HG03442 (cell line): ENCODE results near the gene ZW10.

Experiments
- ATAC-seq: cut with Tn5 transposase; IDR thresholded peaks from one replicate; pipeline ENCODE4 v1.9.1; 2021; ENCODE audit warnings: mild to moderate bottlenecking, moderate library complexity; ENCODE audit not compliant: unreplicated experiment

ZW10 gene

GRCh38 chr11:113698515-113698914 is 75.0 kb downstream of the ZW10 start:
- no peak for ATAC-seq

GRCh38 chr11:113697756-113698407 is 75.6 kb downstream of the ZW10 start:
- no peak for ATAC-seq

- no peak for ATAC-seq
Observed at GRCh38 chr11:113697111-113697510, 76.4 kb downstream of the ZW10 start.

GRCh38 chr11:113695207-113695606 is 78.3 kb downstream of the ZW10 start:
- no peak for ATAC-seq

- ATAC-seq: no peak
Observed at GRCh38 chr11:113694390-113694789, 79.1 kb downstream of the ZW10 start.

- ATAC-seq: no peak
Observed at GRCh38 chr11:113693030-113693429, 80.5 kb downstream of the ZW10 start.

GRCh38 chr11:113690619-113691569 is 82.6 kb downstream of the ZW10 start:
- ATAC-seq: no peak

- ATAC-seq: no peak
Observed at GRCh38 chr11:113689768-113690618, 83.5 kb downstream of the ZW10 start.

- ATAC-seq: no peak
Observed at GRCh38 chr11:113685654-113686359, 87.7 kb downstream of the ZW10 start.

- ATAC-seq: no peak
Observed at GRCh38 chr11:113684496-113684895, 89.0 kb downstream of the ZW10 start.

- ATAC-seq: no peak
Observed at GRCh38 chr11:113683481-113684046, 89.9 kb downstream of the ZW10 start.
